SK-N-MC (cell line): ENCODE measurements around the gene TMEM74B.

Experiments used
- EZH2 ChIP-seq: fragments of 200-600 bp; sonication (generic); IDR thresholded peaks from one replicate; pipeline ENCODE4 v1.6.1; 2017; ENCODE audit warnings: antibody characterized with exemption
- POLR2AphosphoS5 ChIP-seq: IDR thresholded peaks from 2 replicates; pipeline ENCODE4 v1.6.1; 2012; ENCODE audit warnings: mild to moderate bottlenecking, low read depth, low read length, borderline replicate concordance

- no peak for TF ChIP-seq POLR2AphosphoS5
- no peak for TF ChIP-seq EZH2
Measured at GRCh38 chr20:1182106-1182505, 2.7 kb downstream of the TMEM74B start.
